DMS114 treated with DMSO at 0.1 percent for 48 hours (cell line): ENCODE data around the gene ERF.

Experiments
- DNase-seq: peaks from one replicate; lab custom pipeline; 2025; ENCODE audit not compliant: unreplicated experiment; lab: John Stamatoyannopoulos, UW

The ERF gene

GRCh38 chr19:42254850-42255765, at the start of gene ERF:
TSS of gene ERF (minus strand) at chr19:42255128. CDS start at chr19:42254999, 129 bp downstream.
- DNase-seq = peak; percentile 77

GRCh38 chr19:42303876-42304275, 48.9 kb upstream of the ERF start:
- no peak for DNase-seq

- DNase-seq = no peak
These were observed 48.2 kb upstream of the ERF start for GRCh38 chr19:42303101-42303464.

- DNase-seq = no peak
These were observed 46.8 kb upstream of the ERF start, which contains the start of gene PRR19 for GRCh38 chr19:42301646-42302203. TSS of gene PRR19 (plus strand) at chr19:42302132. CDS start at chr19:42309585, 7,453 bp downstream.

GRCh38 chr19:42297039-42297438, 42.1 kb upstream of the ERF start:
- DNase-seq = no peak

GRCh38 chr19:42295831-42296525, 41.0 kb upstream of the ERF start:
- DNase-seq = peak; percentile 47

GRCh38 chr19:42295342-42295741, 40.4 kb upstream of the ERF start:
- no peak for DNase-seq

GRCh38 chr19:42294471-42295137, 39.7 kb upstream of the ERF start:
- DNase-seq = no peak

GRCh38 chr19:42293948-42294347, 39.0 kb upstream of the ERF start:
- DNase-seq = no peak

GRCh38 chr19:42293540-42293939, 38.6 kb upstream of the ERF start:
- DNase-seq = no peak

GRCh38 chr19:42292963-42293362, 38.0 kb upstream of the ERF start:
- no peak for DNase-seq

- no peak for DNase-seq
These were observed 37.4 kb upstream of the ERF start for GRCh38 chr19:42292042-42292960.

- no peak for DNase-seq
These were observed 36.5 kb upstream of the ERF start for GRCh38 chr19:42291435-42291810.

GRCh38 chr19:42290523-42291434, 35.9 kb upstream of the ERF start:
- DNase-seq = peak; percentile 56

- DNase-seq = no peak
These were observed 35.2 kb upstream of the ERF start for GRCh38 chr19:42290136-42290522.

- no peak for DNase-seq
These were observed 34.7 kb upstream of the ERF start for GRCh38 chr19:42289556-42290041.

- no peak for DNase-seq
These were observed 34.1 kb upstream of the ERF start for GRCh38 chr19:42288881-42289555.

GRCh38 chr19:42288387-42288786, 33.5 kb upstream of the ERF start:
- no peak for DNase-seq

- DNase-seq = no peak
These were observed 32.8 kb upstream of the ERF start for GRCh38 chr19:42287827-42288107.
